Natural killer cell (primary cell): ENCODE results near the gene STX8. TPM values are rescaled to one million over a fixed set of nuclear protein-coding genes. Genes with fewer than 3 reads are reported as not detected.

Experiments used
- ATAC-seq, 3 donors: fragments of 150-1000 bp in 2 of 3; fragments of 200-7000 bp in 1 of 3; cut with Tn5 transposase; 1 replicate in 1 of 3; 2 replicates in 2 of 3; pipeline ENCODE4 v1.10.0; 2021; ENCODE audit warnings: mild to moderate bottlenecking in 2 of 3, moderate library complexity in 2 of 3
- DNase-seq, 2 donors: peaks; one replicate each; pipeline versions ENCODE4 v3.0.0 to v3.0.0-alpha.2; 2013 to 2021; ENCODE audit warnings: mixed read lengths in 1 of 2
- H3K27ac ChIP-seq: one replicate; pipeline ENCODE4 v1.5.1; 2013; ENCODE audit warnings: mild to moderate bottlenecking, low read length
- H3K27me3 ChIP-seq: one replicate; pipeline ENCODE4 v1.6.1; 2013; ENCODE audit warnings: low read length; ENCODE audit not compliant: control insufficient read depth, insufficient read depth
- H3K36me3 ChIP-seq: one replicate; pipeline ENCODE4 v1.6.1; 2013; ENCODE audit warnings: low read length; ENCODE audit not compliant: control insufficient read depth, insufficient read depth
- H3K4me1 ChIP-seq: one replicate; pipeline ENCODE4 v1.6.1; 2013; ENCODE audit warnings: low read length; ENCODE audit not compliant: control insufficient read depth, insufficient read depth
- H3K4me3 ChIP-seq: one replicate; pipeline ENCODE4 v1.5.1; 2013; ENCODE audit warnings: low read length
- H3K9me3 ChIP-seq: one replicate; pipeline ENCODE4 v1.6.1; 2013; ENCODE audit warnings: low read length; ENCODE audit not compliant: control insufficient read depth, insufficient read depth
- H3K27ac Mint-ChIP-seq, 2 donors: one replicate each; pipeline ENCODE4 v1.8.0; 2022; ENCODE audit warnings: mild to moderate bottlenecking in 2 of 2, mixed read lengths in 2 of 2, moderate library complexity in 1 of 2
- H3K27me3 Mint-ChIP-seq, 2 donors: one replicate each; pipeline ENCODE4 v1.8.0; 2022; ENCODE audit warnings: low read depth in 2 of 2, mixed read lengths in 2 of 2
- H3K36me3 Mint-ChIP-seq: one replicate; pipeline ENCODE4 v1.8.0; 2022; ENCODE audit warnings: mixed read lengths
- H3K4me1 Mint-ChIP-seq, 2 donors: one replicate each; pipeline ENCODE4 v1.8.0; 2022; ENCODE audit warnings: mixed read lengths in 2 of 2
- H3K4me3 Mint-ChIP-seq: one replicate; pipeline ENCODE4 v1.8.0; 2022; ENCODE audit warnings: mild to moderate bottlenecking, moderate library complexity, mixed read lengths
- H3K9me3 Mint-ChIP-seq, 2 donors: one replicate each; pipeline ENCODE4 v1.8.0; 2022; ENCODE audit warnings: mixed read lengths in 2 of 2
- WGBS: methylation state at CpG from one replicate; pipeline ENCODE4 v1.1.7; 2013; ENCODE audit warnings: missing lambda C conversion rate; ENCODE audit not compliant: insufficient coverage; 5-methylcytosine and 5-hydroxymethylcytosine counted together
- intact Hi-C: fragments of 100-400 bp; cut with micrococcal nuclease; formaldehyde crosslinking; loops from one replicate; pipeline ENCODE4 v1.14.2; 2022
- total RNA-seq, 4 donors: library from RNA; stranded (reverse); fragments of 120-200 nt in 1 of 4; gene quantifications; one replicate each; pipeline versions ENCODE4 v1.2.3 to v1.2.4, GENCODE V29; 2013 to 2022
- TF ChIP-seq, protein P1 (sequence below): fragments of 200-600 bp; IDR thresholded peaks from one replicate; pipeline ENCODE4 v1.8.0; 2022; ENCODE audit warnings: antibody characterized with exemption

Gene STX8
- total RNA-seq, 3 donors from 2014 or later (not counting 1 experiment from before 2014, with no cell fraction given): 96.3 to 141 (median 120) TPM

DNA sequence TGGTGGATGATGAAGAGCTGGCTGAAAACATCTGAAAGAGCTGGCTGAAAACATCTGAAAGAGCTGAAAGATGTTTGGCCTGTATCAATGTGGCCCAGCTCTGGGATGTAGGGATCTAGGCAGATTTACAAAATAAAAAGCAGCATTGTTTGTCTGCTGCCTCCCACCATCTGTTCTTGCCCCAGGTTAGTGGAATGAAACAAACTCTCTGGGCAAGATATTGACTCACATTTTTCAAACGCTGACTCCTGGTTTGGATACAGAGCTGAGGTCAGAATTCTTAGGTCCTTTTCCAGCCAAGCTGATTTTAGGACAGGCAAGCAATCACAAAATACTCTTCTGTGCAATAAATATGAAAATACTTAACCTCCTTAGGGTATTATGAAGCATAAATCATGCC, 139.0 kb downstream of the STX8 start:
- Mint-ChIP-seq H3K4me1 (peaks cover 34 to 37% of the 10 kb centered on the region in 2 donors), H3K27ac (no peak overlapping the region), H3K9me3 (no peaks in the 10 kb centered on the region), H3K4me3 (no peak overlapping the region), H3K36me3 (no peaks in the 10 kb centered on the region), H3K27me3 (no peaks in the 10 kb centered on the region)
- no peak overlapping the region for H3K27ac ChIP-seq
- H3K27me3 ChIP-seq: no peaks in the 10 kb centered on the region
- WGBS: 100% methylated on average over 1 of the region's 1 CpG
- peaks cover 2% of the 10 kb centered on the region for H3K4me1 ChIP-seq
- intact Hi-C loops: no loop called here
- H3K9me3 ChIP-seq: no peaks in the 10 kb centered on the region
- H3K36me3 ChIP-seq: no peaks in the 10 kb centered on the region
- no peak for DNase-seq
- no peak overlapping the region for H3K4me3 ChIP-seq
- TF ChIP-seq, protein P1, sequence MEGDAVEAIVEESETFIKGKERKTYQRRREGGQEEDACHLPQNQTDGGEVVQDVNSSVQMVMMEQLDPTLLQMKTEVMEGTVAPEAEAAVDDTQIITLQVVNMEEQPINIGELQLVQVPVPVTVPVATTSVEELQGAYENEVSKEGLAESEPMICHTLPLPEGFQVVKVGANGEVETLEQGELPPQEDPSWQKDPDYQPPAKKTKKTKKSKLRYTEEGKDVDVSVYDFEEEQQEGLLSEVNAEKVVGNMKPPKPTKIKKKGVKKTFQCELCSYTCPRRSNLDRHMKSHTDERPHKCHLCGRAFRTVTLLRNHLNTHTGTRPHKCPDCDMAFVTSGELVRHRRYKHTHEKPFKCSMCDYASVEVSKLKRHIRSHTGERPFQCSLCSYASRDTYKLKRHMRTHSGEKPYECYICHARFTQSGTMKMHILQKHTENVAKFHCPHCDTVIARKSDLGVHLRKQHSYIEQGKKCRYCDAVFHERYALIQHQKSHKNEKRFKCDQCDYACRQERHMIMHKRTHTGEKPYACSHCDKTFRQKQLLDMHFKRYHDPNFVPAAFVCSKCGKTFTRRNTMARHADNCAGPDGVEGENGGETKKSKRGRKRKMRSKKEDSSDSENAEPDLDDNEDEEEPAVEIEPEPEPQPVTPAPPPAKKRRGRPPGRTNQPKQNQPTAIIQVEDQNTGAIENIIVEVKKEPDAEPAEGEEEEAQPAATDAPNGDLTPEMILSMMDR: no peak
- no peak for ATAC-seq

DNA sequence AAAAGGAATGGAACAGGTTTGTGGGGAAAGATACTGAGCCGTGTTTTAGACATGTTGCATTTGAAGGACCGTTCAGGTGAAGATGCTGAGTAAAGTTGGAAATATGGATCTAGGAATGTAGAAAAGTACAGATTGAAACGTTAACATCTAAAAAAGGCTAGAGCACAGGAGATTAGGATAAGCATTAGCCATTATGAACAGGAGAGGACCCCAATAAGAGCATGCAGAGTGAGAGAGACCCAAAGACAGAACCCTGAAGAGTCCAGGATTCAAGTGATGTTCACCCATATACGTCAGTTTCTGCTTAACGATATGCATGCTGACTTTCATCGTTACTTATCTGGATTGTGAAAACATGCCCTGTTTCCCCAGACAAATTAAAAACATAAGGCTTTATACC, 140.5 kb downstream of the STX8 start:
- no peaks in the 10 kb centered on the region for H3K36me3 Mint-ChIP-seq

DNA sequence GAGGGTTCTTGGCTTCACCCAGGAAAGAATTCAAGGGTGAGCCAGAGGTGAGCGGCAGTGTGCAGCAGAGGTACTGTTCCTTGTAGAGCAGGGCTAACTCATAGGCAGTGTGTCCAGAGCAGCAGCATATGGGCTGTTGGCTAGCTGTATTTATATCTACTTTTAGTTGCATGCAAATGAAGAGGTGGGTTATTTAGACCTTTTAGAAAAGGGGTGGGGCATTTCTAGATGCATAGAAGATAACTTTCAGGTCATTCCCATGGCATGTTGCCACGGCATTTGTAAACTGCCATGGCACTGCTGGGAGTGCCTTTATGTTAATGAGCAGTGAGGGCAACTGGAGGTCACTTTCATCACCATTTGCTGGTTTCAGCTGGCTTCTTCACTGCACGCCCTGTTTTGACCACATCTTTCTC, 141.0 kb downstream of the STX8 start:
- Mint-ChIP-seq H3K27me3 (no peaks in the 10 kb centered on the region), H3K9me3 (no peaks in the 10 kb centered on the region), H3K4me3 (no peak overlapping the region), H3K27ac (no peak overlapping the region), H3K4me1 (peaks cover 34 to 37% of the 10 kb centered on the region in 2 donors), H3K36me3 (no peaks in the 10 kb centered on the region)
- intact Hi-C loops: no loop called here
- Histone ChIP-seq H3K4me1 (peaks cover 2% of the 10 kb centered on the region), H3K27ac (no peak overlapping the region), H3K4me3 (no peak overlapping the region), H3K27me3 (no peaks in the 10 kb centered on the region), H3K36me3 (no peaks in the 10 kb centered on the region), H3K9me3 (no peaks in the 10 kb centered on the region)
- TF ChIP-seq, protein P1: no peak
- ATAC-seq: no peak
- DNase-seq: no peak
- WGBS: 84% methylated on average over 3 of the region's 3 CpGs

More for the DNA sequence above, 140.5 kb downstream of the STX8 start:
- TF ChIP-seq, protein P1: no peak
- Histone ChIP-seq H3K4me3 (no peak overlapping the region), H3K27me3 (no peaks in the 10 kb centered on the region), H3K9me3 (no peaks in the 10 kb centered on the region), H3K36me3 (no peaks in the 10 kb centered on the region), H3K27ac (no peak overlapping the region), H3K4me1 (peaks cover 2% of the 10 kb centered on the region)
- Mint-ChIP-seq H3K27ac (no peak overlapping the region), H3K4me3 (no peak overlapping the region), H3K4me1 (peaks cover 34 to 37% of the 10 kb centered on the region in 2 donors), H3K27me3 (no peaks in the 10 kb centered on the region), H3K9me3 (no peaks in the 10 kb centered on the region)
- ATAC-seq: no peak
- no peak for DNase-seq
- intact Hi-C loops: no loop called here
- WGBS: 96% methylated on average over 6 of the region's 6 CpGs

DNA sequence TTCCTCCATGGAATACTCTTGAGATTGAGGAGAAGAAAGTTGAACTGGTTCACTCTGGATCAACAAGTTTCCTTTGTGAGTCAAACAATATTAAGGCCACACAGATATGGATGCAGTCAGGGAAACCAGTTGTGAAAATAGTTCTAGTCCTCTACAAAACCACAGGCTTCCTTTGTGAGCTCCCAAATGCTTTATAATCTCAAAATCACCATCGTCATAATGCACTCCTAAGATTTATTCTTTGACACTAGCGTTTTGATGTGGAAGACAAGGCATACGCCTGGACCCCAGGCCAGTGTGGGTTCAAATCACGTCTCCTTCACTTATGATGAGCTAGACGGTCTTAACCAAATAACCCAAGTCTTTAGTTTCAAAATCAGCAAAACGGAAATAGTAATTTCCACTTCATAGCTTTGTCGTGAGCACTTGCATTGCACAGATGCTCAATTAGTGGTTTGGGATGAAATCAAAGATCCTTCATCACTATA, 142.6 kb downstream of the STX8 start:
- peaks cover 34 to 37% of the 10 kb centered on the region in 2 donors for H3K4me1 Mint-ChIP-seq
- 37% methylated on average over 7 of the region's 7 CpGs for WGBS
- peak overlapping the region; percentile 64 for H3K4me3 Mint-ChIP-seq
- no peaks in the 10 kb centered on the region for H3K36me3 Mint-ChIP-seq
- Histone ChIP-seq H3K9me3 (no peaks in the 10 kb centered on the region), H3K27ac (no peak overlapping the region), H3K4me3 (no peak overlapping the region), H3K27me3 (no peaks in the 10 kb centered on the region), H3K4me1 (peaks cover 2% of the 10 kb centered on the region), H3K36me3 (no peaks in the 10 kb centered on the region)
- H3K27ac Mint-ChIP-seq: peak overlapping the region; percentile 67 to 80
- intact Hi-C loops: no loop called here
- H3K27me3 Mint-ChIP-seq: no peaks in the 10 kb centered on the region
- DNase-seq: no peak
- TF ChIP-seq, protein P1: no peak
- H3K9me3 Mint-ChIP-seq: no peaks in the 10 kb centered on the region
- ATAC-seq: peak in 1 of 3 donors; percentile 57
